ENCODE data around the gene ARID5A.
"Not testable (repeated sequence)": the region's sequence is repeated elsewhere in the genome, so short reads cannot be mapped to it uniquely, and the experiment has no call there.

Gene ARID5A

GRCh38 chr2:96551605-96552314 lies 15.2 kb downstream of the ARID5A start:
- Histone ChIP-seq H3K4me3 (IDR thresholded peaks at IDR 0.05; ENCODE audit: insufficient read depth, low read depth, low read length) (no peak overlapping the region), H3K27ac (no peak overlapping the region), H3K36me3 (ENCODE audit: insufficient read depth) (peaks cover 7% of the 10 kb centered on the region; the same call in 1 of the 2 replicates), H2AFZ (ENCODE audit: low read depth) (no peak overlapping the region), H3K79me2 (ENCODE audit: insufficient read depth, low read depth) (peaks cover 19% of the 10 kb centered on the region), H3K4me1 (ENCODE audit: low read depth, poor library complexity, severe bottlenecking) (peaks cover 16% of the 10 kb centered on the region), H3K4me2 (no peak overlapping the region), H4K20me1 (ENCODE audit: insufficient read depth) (peaks cover 6% of the 10 kb centered on the region; the same call in 1 of the 2 replicates), H3K27me3 (ENCODE audit: insufficient read depth, low read depth) (no peaks in the 10 kb centered on the region), H3K9ac (no peak overlapping the region)
- no peak for TF ChIP-seq CTCF (conservative IDR thresholded peaks at IDR 0.05; ENCODE audit: low read depth, low read length)

GRCh38 chr2:96552315-96553175 lies 16.0 kb downstream of the ARID5A start:
- H3K27me3 ChIP-seq (ENCODE audit: insufficient read depth, low read depth): no peaks in the 10 kb centered on the region
- no peak overlapping the region for H3K4me3 ChIP-seq (IDR thresholded peaks at IDR 0.05; ENCODE audit: insufficient read depth, low read depth, low read length)
- H4K20me1 ChIP-seq (ENCODE audit: insufficient read depth): 0 out of 2 replicates have a peak, but pooled peaks cover 4% of the 10 kb centered on the region
- no peak for TF ChIP-seq CTCF (conservative IDR thresholded peaks at IDR 0.05; ENCODE audit: low read depth, low read length)
- H3K36me3 ChIP-seq (ENCODE audit: insufficient read depth): peaks cover 7% of the 10 kb centered on the region; the same call in 1 of the 2 replicates
- no peak overlapping the region for H3K4me2 ChIP-seq
- no peak overlapping the region for H3K27ac ChIP-seq
- no peak overlapping the region for H2AFZ ChIP-seq (ENCODE audit: low read depth)
- no peak overlapping the region for H3K9ac ChIP-seq
- peaks cover 8% of the 10 kb centered on the region for H3K4me1 ChIP-seq (ENCODE audit: low read depth, poor library complexity, severe bottlenecking)
- H3K79me2 ChIP-seq (ENCODE audit: insufficient read depth, low read depth): peaks cover 12% of the 10 kb centered on the region; the same call in 1 of the 2 replicates

- Histone ChIP-seq H3K79me2 (ENCODE audit: insufficient read depth, low read depth) (peaks cover 4% of the 10 kb centered on the region; the same call in 1 of the 2 replicates), H2AFZ (ENCODE audit: low read depth) (no peak overlapping the region), H3K27me3 (ENCODE audit: insufficient read depth, low read depth) (no peaks in the 10 kb centered on the region), H3K4me3 (IDR thresholded peaks at IDR 0.05; ENCODE audit: insufficient read depth, low read depth, low read length) (no peak overlapping the region), H3K36me3 (ENCODE audit: insufficient read depth) (peaks cover 4% of the 10 kb centered on the region; the same call in 1 of the 2 replicates), H3K9ac (no peak overlapping the region), H3K27ac (no peak overlapping the region), H3K4me1 (ENCODE audit: low read depth, poor library complexity, severe bottlenecking) (no peaks in the 10 kb centered on the region), H4K20me1 (ENCODE audit: insufficient read depth) (0 out of 2 replicates have a peak, but pooled peaks cover 4% of the 10 kb centered on the region), H3K4me2 (no peak overlapping the region)
- TF ChIP-seq CTCF (conservative IDR thresholded peaks at IDR 0.05; ENCODE audit: low read depth, low read length): no peak
These were observed 16.8 kb downstream of the ARID5A start for GRCh38 chr2:96553176-96553956.

GRCh38 chr2:96553957-96554292 lies 17.4 kb downstream of the ARID5A start:
- not testable (repeated sequence) for H3K27ac ChIP-seq; H3K4me2 ChIP-seq; H2AFZ ChIP-seq (ENCODE audit: low read depth); H3K36me3 ChIP-seq (ENCODE audit: insufficient read depth); H4K20me1 ChIP-seq (ENCODE audit: insufficient read depth); H3K4me1 ChIP-seq (ENCODE audit: low read depth, poor library complexity, severe bottlenecking); H3K79me2 ChIP-seq (ENCODE audit: insufficient read depth, low read depth); H3K9ac ChIP-seq; H3K27me3 ChIP-seq (ENCODE audit: insufficient read depth, low read depth); H3K4me3 ChIP-seq (IDR thresholded peaks at IDR 0.05; ENCODE audit: insufficient read depth, low read depth, low read length)

All from KMS-11 (cell line).